Suppressor macrophage treated with lipopolysaccharide for 4 hours (primary cell): Measurements from ENCODE around the gene SPATS2.

Source experiments
- DNase-seq: peaks from one replicate; pipeline ENCODE4 v3.0.0-alpha.2; 2020

SPATS2 gene

DNA sequence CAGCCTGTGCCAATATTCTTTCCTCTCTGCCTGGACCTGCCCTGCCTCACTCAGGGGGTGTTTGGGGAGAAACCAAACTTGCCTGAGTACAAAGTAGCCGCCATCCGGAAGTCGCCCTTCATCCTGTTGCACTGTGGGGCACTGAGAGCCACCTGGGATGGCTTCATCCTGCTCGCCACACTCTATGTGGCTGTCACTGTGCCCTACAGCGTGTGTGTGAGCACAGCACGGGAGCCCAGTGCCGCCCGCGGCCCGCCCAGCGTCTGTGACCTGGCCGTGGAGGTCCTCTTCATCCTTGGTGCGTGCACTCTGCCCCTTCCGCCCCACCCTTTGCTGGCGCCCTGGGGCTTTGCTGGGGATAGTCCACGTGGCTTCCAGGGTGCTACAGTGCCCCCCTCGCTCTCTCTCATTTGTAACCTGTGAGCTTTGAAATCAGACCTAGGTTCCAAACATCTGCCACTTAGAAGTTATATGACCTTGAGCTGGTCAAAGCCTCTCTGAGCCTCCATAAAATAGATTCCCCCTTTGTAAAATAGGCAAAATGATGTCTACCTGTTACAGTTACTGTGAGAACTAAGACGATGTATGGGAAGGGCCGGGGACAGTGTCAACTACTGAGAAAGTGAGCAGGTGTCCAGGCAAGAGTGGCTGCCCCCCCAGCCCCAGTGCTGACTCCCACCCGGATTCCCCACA lies 176.1 kb downstream of the SPATS2 start:
- no peak for DNase-seq

DNA sequence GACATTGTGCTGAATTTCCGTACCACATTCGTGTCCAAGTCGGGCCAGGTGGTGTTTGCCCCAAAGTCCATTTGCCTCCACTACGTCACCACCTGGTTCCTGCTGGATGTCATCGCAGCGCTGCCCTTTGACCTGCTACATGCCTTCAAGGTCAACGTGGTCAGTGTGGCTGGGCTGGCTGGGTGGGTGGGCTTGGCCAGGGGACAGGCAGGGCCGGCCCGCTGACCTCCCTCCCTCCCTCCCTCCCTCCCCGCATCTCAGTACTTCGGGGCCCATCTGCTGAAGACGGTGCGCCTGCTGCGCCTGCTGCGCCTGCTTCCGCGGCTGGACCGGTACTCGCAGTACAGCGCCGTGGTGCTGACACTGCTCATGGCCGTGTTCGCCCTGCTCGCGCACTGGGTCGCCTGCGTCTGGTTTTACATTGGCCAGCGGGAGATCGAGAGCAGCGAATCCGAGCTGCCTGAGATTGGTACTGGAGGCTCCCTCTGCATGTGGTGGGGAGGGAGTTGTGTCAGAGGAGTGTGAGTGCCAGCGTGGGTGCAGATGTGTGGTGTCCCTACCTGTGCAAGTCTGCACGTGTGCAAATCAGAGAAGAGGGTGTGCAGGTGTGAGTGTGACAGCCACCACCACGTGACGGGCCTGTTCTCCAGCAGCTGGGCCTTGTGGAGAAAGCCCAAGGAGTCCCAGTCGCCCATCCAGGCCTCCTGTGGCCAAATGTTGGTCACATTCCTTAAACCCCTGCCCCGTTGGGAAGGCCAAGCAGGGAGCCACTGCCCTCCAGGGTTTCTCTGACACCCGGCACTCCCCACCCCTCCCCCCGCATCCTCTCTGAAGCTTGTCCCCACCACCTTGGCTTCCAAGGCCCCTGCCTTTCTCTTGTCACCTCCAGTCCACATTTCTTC lies 176.9 kb downstream of the SPATS2 start:
- no peak for DNase-seq

DNA sequence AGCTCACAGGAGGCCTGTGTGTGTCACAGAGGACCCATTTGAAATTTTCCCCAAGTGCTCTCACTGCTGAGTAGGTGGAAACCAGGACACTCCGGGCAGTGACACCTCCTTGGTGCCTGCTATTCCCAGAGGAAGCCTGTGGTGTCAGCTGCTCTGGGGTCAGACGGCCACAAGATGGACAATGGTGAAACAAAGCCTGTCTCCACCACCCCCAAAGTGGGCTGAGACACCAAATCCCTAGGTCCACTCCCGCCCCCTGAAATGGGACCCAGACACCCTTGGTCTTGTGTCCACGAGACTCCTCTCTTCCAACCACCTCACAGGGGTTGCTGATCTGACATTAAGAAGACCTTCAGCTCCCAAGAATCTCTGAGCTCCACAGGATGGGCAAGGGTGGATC lies 178.6 kb downstream of the SPATS2 start:
- no peak for DNase-seq

DNA sequence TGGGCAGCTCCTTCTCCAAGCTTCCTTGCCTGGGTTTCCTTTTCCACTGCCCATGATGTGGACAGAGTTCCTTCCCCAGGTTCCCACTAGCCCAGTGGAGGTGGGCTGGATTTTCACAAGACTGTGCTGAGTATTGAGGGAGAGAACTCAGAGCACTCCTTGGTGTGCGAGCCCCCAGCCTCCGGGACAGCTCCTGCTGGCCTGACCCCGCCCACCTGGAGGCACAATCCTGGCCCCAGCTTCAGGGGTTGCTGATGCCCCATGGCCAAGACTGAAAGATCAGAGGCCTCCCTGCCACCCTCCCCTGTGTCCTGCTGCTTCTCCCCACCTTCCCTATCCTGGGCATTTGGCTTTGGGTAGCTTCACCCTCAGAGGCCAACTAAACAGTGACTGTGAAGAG lies 179.2 kb downstream of the SPATS2 start:
- DNase-seq: no peak

DNA sequence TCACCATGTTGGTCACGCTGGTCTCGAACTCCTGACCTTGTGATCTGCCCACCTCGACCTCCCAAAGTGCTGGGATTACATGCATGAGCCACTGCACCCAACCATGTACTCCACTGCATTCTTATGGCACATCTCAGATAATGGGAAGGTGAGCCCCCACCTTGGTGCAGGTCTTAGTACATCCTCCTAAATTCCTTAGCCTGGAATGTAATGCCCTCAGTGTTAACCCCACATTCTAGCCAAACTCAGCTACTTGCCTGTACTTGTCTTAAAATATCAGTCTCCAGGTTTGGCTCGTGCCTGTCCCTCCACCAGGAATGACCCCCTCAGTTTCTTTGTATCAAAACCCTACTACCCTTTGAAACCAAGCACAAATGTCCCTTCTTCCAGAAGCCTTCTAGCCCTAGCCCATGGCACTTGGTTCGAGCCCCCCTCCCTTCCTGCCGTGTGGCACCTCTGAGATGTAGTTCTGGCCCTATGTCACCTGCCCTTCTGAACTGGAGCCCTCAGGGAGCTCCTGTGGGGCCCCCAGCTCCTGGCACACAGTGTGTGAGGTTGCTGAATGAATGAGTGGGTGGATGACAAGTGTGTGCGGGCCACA lies 179.9 kb downstream of the SPATS2 start:
- no peak for DNase-seq

DNA sequence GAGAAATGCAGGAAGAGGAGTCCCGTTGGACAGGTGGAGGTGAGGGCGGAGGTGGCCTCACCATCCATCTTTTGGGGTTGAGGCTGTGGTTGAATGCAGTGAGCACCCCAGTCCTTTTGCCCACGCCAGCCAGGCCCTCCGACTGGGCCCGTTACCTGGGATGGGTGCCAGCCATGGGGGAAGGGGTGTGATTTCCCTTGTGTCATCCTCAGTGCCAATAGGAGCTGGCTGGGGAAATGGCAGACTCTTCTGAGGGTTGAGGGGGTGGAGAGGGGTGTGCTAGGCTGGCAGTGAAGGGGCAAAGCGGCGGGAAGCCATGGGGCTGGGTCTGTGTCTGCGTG lies 181.2 kb downstream of the SPATS2 start:
- no peak for DNase-seq

DNA sequence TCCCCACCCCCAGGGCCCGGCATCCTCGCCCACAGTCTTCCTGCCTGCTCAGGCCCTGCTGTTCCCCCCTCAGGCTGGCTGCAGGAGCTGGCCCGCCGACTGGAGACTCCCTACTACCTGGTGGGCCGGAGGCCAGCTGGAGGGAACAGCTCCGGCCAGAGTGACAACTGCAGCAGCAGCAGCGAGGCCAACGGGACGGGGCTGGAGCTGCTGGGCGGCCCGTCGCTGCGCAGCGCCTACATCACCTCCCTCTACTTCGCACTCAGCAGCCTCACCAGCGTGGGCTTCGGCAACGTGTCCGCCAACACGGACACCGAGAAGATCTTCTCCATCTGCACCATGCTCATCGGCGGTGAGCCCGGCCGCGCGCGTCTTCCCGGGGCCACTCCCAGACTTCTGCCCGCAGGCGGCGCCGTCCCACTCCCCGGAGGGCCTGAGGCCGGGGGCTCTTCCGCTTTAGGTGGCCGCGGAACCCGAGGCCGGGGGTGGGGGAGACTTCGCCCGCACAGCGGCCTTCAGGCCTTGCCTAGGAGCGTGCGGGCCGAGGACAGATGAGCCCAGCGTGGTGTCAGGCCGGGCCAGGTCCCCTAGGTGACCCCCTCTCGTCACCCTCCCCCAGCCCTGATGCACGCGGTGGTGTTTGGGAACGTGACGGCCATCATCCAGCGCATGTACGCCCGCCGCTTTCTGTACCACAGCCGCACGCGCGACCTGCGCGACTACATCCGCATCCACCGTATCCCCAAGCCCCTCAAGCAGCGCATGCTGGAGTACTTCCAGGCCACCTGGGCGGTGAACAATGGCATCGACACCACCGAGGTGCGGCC lies 181.8 kb downstream of the SPATS2 start:
- DNase-seq: peak; percentile 34

DNA sequence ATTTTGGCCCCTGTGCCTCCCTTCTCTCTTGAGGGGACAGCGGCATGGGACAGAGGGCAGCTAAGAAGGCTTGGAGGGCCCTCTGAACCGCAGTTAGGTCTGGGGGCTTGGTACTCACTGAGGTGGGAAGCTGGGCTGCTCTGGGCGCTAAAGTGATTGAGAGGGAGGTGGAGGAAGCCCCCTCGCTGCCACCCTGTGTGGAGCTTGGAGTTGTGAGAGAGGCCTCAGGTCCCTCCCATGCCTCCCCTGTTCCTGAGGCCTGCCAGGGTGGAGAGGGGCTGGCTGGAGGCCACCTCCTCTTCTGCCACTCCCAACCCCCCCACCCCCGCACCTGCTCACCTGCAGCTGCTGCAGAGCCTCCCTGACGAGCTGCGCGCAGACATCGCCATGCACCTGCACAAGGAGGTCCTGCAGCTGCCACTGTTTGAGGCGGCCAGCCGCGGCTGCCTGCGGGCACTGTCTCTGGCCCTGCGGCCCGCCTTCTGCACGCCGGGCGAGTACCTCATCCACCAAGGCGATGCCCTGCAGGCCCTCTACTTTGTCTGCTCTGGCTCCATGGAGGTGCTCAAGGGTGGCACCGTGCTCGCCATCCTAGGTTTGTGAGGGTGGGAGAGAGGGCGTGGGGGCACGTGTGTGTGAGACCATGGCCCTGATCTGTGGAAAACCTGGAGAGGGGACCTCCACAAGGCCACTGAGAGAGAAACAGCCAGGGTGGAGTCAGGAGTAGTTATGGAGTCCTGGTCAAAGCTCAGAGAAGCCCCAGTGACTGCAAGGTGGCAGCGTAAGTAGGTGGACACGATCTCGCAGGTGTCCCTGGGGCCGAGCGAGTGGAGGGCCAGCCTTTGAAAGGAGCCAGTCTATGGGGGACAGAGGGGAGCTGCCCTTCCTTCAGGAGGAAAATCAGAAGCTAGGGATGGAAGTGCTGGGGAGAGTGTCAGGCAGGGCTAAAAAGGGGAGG lies 182.8 kb downstream of the SPATS2 start:
- no peak for DNase-seq

DNA sequence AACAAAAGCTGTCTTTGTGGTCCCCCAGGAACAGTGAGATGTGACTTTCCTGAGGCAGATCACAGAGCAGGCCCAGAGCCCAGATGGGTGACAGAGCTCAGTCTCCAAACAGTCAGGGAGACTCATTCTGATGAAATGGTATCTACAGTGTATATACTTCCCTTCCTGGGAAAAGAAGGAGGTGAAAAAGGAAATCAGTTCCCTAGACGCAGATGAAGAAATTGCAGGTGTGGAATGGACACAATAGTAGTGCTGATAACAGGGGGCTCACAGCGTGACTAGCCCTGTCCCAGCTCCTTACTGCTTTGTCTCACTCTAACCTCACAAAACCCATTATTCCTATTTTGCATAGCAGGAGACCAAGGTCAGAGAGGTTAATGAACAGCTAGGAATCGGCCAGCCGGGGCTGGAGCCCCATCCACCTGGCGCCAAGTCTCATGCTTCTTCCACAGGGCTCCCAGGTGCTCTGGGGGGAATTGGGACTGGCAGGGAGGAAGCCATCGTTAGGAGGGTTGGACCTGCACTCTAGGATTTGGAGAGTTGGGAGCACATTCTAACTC lies 183.5 kb downstream of the SPATS2 start:
- no peak for DNase-seq

DNA sequence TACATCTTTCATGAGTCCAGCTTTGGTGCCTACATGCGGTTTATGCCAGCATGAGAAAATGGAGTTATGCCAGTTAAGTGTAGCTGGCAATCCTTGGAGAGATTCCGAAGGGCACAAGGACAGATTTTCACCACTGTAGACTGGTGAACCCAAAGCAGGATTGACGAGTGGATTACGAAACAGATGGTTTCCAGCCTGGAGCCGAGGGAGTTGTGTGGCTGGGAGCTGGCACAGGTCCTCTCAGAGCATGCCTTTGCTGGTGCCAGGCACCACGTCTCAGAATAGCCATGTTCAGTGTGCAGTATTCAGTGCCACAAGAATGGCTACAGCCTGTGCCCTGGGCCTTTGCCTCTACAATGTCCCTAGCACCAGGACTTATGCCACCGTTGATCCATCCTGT lies 184.8 kb downstream of the SPATS2 start:
- no peak for DNase-seq

DNA sequence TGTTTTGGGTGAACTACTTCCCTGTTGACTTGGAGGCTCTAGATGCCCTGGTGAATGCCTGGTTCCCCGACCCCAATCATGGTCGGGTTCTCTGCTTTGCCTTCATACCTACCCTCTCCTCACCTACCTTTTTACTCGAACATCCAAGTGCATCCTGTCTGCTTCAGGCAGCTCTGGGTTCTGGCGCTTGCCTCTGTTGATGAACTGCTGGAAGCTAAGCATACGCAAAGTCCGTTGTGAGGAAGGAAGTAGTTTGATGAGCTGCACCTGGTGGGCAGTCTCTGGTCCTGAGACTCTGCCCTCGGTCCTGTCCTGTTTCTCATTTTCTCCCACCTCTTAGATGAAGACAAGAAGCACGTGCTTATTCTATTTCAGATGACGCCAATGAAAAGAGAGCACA lies 185.2 kb downstream of the SPATS2 start:
- DNase-seq: no peak

DNA sequence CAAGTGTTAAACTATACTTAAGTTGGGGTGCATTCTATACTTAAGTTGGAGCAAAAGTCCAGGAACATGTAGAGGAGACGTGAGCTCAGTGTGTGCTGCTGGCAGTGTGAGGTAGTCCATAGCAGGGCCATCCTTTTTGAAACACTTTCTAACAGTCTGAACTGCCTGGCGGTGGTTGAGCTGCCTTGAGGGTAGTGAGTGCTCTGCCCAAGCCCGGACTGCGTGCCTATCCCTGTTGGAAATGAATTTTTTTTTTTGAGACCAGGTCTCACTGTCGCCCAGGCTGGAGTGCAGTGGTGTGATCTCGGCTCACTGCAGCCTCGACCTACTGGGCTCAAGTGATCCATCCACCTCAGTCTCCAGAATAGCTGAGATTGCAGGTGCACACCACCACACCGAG lies 185.6 kb downstream of the SPATS2 start:
- no peak for DNase-seq

DNA sequence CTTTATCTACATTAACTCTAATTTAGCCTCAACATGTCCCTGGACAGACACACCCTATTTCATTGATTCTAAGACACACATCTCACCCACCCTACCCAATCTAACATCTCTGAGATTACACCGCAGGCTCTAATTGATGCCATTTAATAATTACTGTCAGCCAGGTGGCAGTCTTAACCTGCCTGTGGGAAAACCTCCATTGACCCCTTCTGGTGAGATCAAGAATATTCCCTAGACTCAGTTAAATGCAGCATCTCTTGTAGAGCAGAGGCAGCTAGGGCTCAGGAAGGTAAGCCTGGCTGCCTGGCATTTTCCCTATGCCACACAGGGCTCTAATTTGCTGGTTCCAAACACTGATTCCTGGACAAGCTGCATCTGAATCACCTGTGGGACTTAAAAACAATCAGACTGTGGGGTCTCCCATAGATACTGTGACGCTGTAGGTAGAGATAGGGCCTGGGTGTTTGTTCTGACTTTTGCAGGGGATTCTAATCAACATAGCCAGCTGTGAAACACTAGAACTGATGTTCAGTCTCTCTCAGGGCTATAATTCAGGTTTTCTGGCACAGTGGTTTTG lies 186.3 kb downstream of the SPATS2 start:
- no peak for DNase-seq

DNA sequence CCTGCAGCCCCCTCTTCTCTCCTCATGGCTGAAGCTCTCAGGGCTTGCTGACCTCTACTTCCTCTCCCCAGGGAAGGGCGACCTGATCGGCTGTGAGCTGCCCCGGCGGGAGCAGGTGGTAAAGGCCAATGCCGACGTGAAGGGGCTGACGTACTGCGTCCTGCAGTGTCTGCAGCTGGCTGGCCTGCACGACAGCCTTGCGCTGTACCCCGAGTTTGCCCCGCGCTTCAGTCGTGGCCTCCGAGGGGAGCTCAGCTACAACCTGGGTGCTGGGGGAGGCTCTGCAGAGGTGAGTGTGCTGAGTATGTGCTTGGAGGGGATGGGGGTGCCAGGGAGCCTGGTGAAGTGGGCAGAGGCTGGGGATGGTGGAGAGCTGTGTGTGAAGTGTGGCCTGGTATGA lies 187.0 kb downstream of the SPATS2 start:
- DNase-seq: no peak

DNA sequence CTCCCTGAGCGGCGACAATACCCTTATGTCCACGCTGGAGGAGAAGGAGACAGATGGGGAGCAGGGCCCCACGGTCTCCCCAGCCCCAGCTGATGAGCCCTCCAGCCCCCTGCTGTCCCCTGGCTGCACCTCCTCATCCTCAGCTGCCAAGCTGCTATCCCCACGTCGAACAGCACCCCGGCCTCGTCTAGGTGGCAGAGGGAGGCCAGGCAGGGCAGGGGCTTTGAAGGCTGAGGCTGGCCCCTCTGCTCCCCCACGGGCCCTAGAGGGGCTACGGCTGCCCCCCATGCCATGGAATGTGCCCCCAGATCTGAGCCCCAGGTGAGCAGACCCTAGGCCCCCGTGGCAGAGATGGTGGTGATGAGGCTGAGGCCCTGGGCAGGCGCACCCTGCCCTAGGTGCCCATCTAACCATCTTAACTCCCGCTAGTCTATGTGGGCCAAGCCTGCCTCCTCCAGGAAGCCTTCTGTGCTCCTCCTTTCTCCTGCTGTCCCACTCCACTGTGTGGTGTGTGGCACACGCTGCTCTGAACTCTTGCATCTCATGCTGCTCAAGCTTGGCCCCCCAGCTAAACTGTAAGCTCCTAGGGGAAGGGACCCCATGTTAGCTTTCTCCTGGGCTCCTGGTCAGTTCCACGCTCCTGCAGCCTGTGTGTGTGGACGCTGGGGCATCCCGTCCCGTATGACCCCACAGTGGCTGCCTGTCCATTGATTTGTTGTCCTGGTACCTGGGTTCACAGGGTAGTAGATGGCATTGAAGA lies 188.5 kb downstream of the SPATS2 start:
- DNase-seq: no peak

DNA sequence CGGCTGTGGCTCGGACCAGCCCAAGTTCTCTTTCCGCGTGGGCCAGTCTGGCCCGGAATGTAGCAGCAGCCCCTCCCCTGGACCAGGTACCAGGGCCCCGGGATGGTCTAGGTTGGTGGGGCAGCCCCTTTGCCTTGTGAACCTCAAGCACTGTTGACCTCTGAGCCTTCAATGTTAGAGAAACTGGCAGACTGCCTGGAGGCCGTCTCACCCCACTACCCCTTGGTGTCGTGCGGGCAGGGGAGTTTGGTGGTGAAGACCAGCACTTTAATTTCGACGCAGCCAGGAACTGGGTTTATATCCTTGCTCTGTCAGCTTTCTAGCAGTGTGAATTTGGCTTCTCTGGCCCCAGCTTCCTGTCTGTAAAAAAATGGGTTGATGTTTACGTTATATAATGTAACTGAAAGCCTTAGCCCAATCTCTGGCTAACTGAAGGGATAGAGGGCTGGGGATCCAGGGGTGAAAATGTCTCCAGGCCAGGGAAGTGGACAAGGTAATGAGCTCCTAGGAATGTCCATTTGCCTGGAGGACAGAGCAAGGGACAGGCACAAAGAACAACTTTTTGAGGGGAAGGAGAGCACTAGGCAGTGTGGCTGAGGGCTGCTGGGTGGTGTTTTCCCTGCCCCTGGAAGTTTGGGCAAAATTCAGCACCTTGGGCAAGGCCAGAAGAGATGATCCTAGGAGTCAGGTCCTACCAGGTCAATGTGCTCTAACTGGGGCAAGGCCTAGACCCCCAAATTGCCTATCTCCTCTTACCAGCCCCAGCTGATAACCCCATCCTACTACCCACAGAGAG lies 189.3 kb downstream of the SPATS2 start:
- no peak for DNase-seq

DNA sequence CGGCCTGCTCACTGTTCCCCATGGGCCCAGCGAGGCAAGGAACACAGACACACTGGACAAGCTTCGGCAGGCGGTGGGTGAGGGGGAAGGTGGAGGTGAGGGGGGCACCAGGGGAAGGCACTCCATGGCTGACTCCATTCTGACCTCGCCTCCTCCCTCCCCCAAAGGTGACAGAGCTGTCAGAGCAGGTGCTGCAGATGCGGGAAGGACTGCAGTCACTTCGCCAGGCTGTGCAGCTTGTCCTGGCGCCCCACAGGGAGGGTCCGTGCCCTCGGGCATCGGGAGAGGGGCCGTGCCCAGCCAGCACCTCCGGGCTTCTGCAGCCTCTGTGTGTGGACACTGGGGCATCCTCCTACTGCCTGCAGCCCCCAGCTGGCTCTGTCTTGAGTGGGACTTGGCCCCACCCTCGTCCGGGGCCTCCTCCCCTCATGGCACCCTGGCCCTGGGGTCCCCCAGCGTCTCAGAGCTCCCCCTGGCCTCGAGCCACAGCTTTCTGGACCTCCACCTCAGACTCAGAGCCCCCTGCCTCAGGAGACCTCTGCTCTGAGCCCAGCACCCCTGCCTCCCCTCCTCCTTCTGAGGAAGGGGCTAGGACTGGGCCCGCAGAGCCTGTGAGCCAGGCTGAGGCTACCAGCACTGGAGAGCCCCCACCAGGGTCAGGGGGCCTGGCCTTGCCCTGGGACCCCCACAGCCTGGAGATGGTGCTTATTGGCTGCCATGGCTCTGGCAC lies 190.1 kb downstream of the SPATS2 start:
- DNase-seq: no peak

DNA sequence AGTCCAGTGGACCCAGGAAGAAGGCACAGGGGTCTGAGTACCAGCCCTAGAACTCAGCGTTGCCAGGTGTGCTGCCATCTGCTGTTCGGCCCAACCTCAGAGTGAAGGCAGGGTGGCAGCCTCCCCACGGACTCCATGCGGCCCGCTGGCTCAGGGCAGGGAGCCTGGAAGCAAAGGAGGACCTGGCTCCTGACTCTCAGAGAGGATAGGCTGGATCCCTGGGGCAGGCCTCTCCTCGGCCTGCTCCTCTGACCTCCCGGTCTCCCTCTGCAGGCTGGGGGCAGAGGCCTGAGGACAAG lies 190.6 kb downstream of the SPATS2 start:
- DNase-seq: no peak

DNA sequence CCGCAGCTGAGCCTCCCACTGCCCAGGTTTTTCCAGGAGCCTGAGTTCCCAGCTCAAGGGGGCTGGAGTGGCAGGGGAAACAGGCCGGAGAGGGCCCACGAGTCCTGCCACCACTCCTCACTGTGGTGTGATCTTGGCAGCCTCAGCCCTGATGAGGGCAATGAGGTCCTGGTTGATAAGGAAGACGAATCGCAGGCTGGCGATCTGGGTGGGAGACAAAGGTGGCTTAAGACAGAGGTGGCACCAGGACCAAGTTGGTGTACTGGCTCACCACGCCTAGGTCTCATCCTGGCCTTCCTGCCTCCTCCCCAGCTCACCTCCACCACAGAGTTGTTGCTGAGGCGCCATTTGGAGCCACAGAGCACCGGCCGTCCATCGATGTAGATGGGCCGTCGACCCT lies 191.3 kb downstream of the SPATS2 start:
- no peak for DNase-seq
